ENCODE data around the gene UNC119.

DNA sequence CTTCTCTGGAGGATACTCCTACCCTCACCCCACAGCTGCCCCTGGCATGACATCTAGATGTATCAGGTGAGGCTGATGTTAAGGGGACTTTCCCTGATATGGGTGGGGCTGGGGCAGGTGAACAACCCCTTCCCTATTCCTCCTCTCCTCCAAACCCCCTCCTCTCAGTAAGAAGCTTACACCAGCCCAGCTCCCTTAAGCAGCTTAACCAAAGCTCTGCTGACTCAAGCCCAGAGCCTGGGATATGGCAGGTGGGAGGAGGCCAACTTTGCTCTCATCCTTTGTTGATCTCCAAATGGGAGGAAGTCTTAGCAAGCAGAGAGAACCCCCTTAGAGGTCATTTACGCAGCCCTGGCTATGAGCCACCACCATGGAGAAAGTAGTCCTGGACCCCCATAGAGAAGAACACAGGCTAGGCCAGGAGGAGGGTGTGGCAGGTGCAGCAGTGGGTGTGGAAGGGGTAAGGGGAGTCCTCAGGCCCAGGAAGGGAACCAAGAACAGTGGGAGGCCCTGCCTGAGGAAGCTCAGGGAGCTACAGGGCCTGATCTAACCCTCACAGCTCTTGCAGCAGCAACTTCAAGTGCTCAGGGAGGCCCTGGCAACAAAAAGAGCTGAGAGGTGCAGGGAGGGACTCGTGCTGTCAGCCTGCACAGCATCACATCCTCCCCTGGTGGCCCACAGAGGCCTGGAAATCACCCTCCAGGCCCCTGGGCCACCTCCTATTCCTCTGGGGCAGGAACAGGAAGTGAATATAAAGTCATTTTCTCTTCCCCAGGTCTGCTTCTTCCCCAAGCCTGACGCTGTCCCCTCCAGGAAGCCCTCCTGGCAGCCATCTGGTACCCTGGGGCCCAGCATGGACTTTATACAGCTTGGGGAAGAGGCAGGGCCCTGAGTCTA, 2.9 kb downstream of the UNC119 start:
- TF ChIP-seq, protein P1, sequence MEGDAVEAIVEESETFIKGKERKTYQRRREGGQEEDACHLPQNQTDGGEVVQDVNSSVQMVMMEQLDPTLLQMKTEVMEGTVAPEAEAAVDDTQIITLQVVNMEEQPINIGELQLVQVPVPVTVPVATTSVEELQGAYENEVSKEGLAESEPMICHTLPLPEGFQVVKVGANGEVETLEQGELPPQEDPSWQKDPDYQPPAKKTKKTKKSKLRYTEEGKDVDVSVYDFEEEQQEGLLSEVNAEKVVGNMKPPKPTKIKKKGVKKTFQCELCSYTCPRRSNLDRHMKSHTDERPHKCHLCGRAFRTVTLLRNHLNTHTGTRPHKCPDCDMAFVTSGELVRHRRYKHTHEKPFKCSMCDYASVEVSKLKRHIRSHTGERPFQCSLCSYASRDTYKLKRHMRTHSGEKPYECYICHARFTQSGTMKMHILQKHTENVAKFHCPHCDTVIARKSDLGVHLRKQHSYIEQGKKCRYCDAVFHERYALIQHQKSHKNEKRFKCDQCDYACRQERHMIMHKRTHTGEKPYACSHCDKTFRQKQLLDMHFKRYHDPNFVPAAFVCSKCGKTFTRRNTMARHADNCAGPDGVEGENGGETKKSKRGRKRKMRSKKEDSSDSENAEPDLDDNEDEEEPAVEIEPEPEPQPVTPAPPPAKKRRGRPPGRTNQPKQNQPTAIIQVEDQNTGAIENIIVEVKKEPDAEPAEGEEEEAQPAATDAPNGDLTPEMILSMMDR (IDR thresholded peaks at IDR 0.05): no peak
- no peak for TF ChIP-seq ZFX (IDR thresholded peaks at IDR 0.05; ENCODE audit: borderline replicate concordance)
